ENCODE results near the gene CHSY1. TPM values are rescaled to one million over a fixed set of nuclear protein-coding genes. Genes with fewer than 3 reads are reported as not detected.

CHSY1 gene
- total RNA-seq, 4 donors from 2014 or later = 13.3 to 31.6 (median 19.6) TPM

DNA sequence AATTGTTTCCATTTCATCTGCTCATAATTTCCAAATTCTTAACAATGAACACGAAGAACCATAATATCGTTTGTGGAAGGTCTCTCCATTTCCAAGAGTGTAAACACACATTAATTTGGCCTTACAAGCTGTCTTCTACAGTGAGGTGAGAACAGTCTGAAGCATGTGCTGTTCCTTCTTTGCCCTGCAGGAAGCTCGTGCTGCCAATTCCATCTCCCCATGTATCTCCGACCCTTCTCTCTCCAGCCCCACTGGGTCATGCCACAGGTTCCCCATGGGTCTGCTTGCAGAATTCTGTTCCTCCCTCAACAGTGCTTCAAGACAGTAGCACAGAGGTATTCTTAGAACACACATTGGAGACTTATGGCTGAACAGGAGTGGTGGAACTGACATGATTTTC, 70.5 kb downstream of the CHSY1 start:
- intact Hi-C loops (cut with DNase I) = no loop called here
- H3K9me3 ChIP-seq = no peaks in the 10 kb centered on the region
- H3K27me3 ChIP-seq = no peaks in the 10 kb centered on the region
- no peak overlapping the region for H3K4me3 ChIP-seq
- H3K36me3 ChIP-seq = peaks cover 0 to 18% (median 15%) of the 10 kb centered on the region in 4 donors
- H3K4me1 ChIP-seq = peaks cover 30 to 57% (median 44%) of the 10 kb centered on the region in 4 donors
- TF ChIP-seq EP300 (IDR thresholded peaks at IDR 0.05) (no peak), POLR2A (IDR thresholded peaks at IDR 0.05; ENCODE audit: low read depth) (no peak), POLR2AphosphoS5 (IDR thresholded peaks at IDR 0.05) (no peak)
- TF ChIP-seq, protein P1, sequence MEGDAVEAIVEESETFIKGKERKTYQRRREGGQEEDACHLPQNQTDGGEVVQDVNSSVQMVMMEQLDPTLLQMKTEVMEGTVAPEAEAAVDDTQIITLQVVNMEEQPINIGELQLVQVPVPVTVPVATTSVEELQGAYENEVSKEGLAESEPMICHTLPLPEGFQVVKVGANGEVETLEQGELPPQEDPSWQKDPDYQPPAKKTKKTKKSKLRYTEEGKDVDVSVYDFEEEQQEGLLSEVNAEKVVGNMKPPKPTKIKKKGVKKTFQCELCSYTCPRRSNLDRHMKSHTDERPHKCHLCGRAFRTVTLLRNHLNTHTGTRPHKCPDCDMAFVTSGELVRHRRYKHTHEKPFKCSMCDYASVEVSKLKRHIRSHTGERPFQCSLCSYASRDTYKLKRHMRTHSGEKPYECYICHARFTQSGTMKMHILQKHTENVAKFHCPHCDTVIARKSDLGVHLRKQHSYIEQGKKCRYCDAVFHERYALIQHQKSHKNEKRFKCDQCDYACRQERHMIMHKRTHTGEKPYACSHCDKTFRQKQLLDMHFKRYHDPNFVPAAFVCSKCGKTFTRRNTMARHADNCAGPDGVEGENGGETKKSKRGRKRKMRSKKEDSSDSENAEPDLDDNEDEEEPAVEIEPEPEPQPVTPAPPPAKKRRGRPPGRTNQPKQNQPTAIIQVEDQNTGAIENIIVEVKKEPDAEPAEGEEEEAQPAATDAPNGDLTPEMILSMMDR (IDR thresholded peaks at IDR 0.05) = no peak
- whole genome bisulfite sequencing = 82% methylated on average over 4 of the region's 4 CpGs
- DNase-seq (ENCODE audit: extremely low spot score) = no peak
- H3K27ac ChIP-seq (replicated peaks in 1 of 4) = no peak overlapping the region

DNA sequence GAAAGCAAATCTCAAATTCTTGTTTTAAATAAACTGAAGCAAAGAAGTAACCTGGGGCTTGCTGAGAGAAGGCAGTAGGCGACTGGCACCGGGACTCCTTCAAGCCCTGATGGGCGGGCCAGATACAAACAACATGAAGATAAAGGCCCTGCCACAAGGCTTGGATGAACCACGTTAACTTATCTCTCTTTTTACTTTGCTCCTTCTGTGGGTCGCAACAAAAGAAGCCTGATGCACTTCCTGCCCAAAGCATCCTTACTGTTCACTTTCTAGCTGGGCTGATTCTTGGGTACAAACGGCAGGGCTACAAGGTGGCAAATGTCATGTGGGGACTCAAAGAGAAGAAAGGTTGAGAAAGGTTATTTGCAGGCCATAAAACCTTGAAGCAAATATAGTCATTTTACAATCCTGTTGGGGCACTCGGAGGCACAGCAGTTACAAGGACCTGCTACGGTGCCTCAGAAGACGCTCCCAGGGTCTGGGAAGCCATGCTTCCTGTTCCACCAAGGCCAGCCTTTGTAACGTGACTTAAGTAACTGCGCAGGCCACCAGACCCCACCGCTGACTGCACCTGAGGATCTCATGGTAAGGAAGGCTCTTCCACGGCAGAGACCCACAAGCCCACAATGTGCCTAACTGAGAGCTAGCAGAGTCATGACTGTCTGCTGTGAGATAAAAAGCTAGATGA, 71.1 kb downstream of the CHSY1 start:
- H3K9me3 ChIP-seq = no peaks in the 10 kb centered on the region
- no peaks in the 10 kb centered on the region for H3K27me3 ChIP-seq
- no peak for DNase-seq (ENCODE audit: extremely low spot score)
- TF ChIP-seq, protein P1 (IDR thresholded peaks at IDR 0.05) = no peak
- TF ChIP-seq EP300 (IDR thresholded peaks at IDR 0.05) (no peak), POLR2A (IDR thresholded peaks at IDR 0.05; ENCODE audit: low read depth) (no peak)
- peaks cover 0 to 18% (median 15%) of the 10 kb centered on the region in 4 donors for H3K36me3 ChIP-seq
- 92% methylated on average over 13 of the region's 13 CpGs for WGBS
- peaks cover 26 to 51% (median 40%) of the 10 kb centered on the region in 4 donors for H3K4me1 ChIP-seq
- peak overlapping the region in 1 of 4 donors; percentile 34 for H3K27ac ChIP-seq (replicated peaks in 1 of 4)
- no peak overlapping the region for H3K4me3 ChIP-seq
- intact Hi-C loops (cut with DNase I) = no loop called here

DNA sequence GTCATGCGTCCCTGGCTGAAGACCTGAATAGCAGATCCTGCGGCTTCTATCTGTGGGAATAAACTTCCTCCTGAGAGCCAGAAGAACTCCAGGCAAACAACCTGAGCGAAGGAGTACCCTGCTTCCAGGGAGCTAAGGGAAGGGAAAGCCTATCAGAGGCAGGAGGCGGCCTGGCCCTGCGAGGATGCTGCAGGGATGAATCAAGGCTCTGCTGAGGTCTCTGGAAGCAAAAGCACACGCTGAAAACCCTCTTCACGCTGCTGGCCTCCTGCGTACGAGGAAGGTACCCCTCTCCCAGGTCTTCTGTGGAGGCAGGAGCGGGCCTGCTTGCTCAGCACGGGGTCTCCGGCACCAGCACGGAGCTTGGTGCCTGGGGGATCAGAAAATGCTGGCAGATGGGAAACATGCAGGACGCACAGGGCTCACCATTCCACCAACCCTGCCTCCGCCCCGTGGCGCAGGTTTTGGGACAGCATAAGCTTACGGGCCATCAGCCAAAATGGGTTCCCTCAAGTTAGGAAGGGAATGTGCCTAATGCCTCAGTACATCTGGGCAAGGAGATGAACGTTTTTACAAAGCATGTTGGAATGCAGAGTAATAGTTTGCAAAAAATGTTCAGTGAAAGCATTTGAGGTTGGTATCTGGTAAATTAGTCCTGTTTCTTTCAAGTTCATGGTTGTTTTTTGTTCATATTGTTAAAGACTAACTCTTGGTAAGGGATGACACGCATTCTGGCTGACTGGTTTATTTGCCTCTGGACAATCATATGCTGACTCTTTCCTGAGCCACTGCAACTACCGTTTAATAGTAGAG, 72.3 kb downstream of the CHSY1 start:
- Histone ChIP-seq H3K36me3 (peaks cover 0 to 24% (median 22%) of the 10 kb centered on the region in 4 donors), H3K27ac (replicated peaks in 1 of 4) (peak overlapping the region in 1 of 4 donors; percentile 34), H3K27me3 (no peaks in the 10 kb centered on the region), H3K9me3 (no peaks in the 10 kb centered on the region), H3K4me3 (no peak overlapping the region), H3K4me1 (peaks cover 18 to 47% (median 37%) of the 10 kb centered on the region in 4 donors)
- WGBS = 67% methylated on average over 7 of the region's 21 CpGs
- TF ChIP-seq POLR2AphosphoS5 (IDR thresholded peaks at IDR 0.05) = no peak
- TF ChIP-seq EP300 (IDR thresholded peaks at IDR 0.05) = no peak
- TF ChIP-seq, protein P1 (IDR thresholded peaks at IDR 0.05) = no peak
- TF ChIP-seq POLR2A (IDR thresholded peaks at IDR 0.05; ENCODE audit: low read depth) = no peak
- intact Hi-C loops (cut with DNase I) = no loop called here
- no peak for DNase-seq (ENCODE audit: extremely low spot score)

DNA sequence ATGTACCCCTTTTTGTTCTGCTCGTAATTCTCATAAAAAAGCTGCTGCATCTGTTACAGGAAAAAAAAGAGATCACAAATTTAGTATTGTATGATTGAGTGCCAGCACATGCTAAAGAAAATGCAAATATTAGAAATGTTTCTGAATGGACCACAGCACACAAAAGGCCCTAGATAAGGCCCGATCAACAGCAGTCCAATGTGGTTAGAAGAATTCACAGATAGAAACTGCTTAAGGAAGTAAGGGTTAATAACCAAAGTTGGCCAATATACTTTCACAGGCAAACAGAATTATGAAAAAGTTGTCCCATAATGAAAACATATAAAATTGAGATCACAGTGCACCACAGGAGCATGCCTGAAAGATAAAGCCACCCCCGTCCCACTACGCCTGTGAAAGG, 72.9 kb downstream of the CHSY1 start:
- Histone ChIP-seq H3K9me3 (no peaks in the 10 kb centered on the region), H3K4me1 (peaks cover 15 to 46% (median 35%) of the 10 kb centered on the region in 4 donors), H3K27me3 (no peaks in the 10 kb centered on the region), H3K27ac (replicated peaks in 1 of 4) (peak overlapping the region in 1 of 4 donors; percentile 34), H3K4me3 (no peak overlapping the region), H3K36me3 (peaks cover 0 to 30% (median 28%) of the 10 kb centered on the region in 4 donors)
- TF ChIP-seq POLR2AphosphoS5 (IDR thresholded peaks at IDR 0.05) = no peak
- no peak for TF ChIP-seq POLR2A (IDR thresholded peaks at IDR 0.05; ENCODE audit: low read depth)
- TF ChIP-seq, protein P1 (IDR thresholded peaks at IDR 0.05) = no peak
- no peak for TF ChIP-seq EP300 (IDR thresholded peaks at IDR 0.05)
- WGBS = 90% methylated on average over 4 of the region's 4 CpGs
- intact Hi-C loops (cut with DNase I) = no loop called here
- DNase-seq (ENCODE audit: extremely low spot score) = no peak
